C4-2B (cell line): ENCODE data around the gene MED12L.

Experiments used
- CTCF ChIP-seq: fragments of 450-650 bp; conservative IDR thresholded peaks from 2 replicates; pipeline ENCODE4 v1.5.1; 2017; ENCODE audit warnings: mild to moderate bottlenecking
- ZFX ChIP-seq: fragments of 450-650 bp; IDR thresholded peaks from 2 replicates; pipeline ENCODE4 v1.6.1; 2017

GRCh38 chr3:151225040-151225975 is 139.8 kb downstream of the MED12L start:
- no peak for TF ChIP-seq CTCF
- no peak for TF ChIP-seq ZFX
